HG02759 (cell line): ENCODE measurements around the gene DPAGT1.

Experiments
- ATAC-seq: cut with Tn5 transposase; IDR thresholded peaks from one replicate; pipeline ENCODE4 v1.9.1; 2021; ENCODE audit warnings: mild to moderate bottlenecking, moderate library complexity; ENCODE audit not compliant: unreplicated experiment

The DPAGT1 gene

DNA sequence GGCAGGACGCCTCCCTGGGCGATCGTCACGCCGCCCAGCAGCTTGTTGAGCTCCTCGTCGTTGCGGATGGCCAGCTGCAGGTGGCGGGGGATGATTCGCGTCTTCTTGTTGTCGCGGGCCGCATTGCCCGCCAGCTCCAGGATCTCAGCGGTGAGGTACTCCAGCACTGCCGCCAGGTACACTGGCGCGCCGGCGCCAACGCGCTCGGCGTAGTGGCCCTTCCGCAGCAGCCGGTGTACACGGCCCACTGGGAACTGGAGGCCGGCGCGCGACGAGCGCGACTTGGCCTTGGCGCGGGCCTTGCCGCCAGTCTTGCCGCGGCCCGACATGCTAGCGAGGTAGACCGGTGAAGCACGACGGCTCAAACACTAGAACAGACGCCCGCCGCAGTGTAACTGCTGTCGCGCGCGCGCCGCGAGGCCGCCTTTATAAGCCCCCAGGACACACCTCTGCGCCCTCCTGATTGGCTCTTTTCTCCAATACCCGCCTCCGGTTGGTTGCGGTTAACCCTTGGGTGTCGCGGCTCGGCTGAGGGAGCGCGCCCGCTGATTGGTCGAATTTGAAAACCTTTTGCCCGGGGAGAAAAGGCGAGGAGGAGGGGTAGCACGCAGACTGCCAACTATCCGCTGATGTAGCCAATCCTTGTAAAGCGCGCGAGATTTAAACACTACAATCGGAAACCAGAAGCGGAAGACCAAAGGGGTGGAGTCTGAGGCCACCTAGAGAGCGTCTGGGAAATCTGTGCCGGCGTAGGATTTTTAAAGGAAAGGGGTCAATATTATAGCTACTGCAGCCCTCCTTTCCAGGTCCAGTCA, 6.4 kb downstream of the DPAGT1 start:
- peak; percentile 85 for ATAC-seq

DNA sequence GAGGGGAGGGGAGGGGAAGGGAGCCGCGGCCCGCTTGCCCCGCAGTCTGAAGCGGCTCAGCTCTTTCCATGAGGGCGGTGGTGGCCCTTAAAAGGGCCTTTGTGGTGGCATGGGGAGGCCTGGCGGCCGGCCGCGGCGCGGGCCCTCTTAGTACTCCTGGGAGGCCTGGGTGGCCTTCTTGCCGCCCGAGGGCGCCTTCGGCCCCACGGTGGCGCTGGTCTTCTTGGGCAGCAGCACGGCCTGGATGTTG, 6.9 kb downstream of the DPAGT1 start:
- peak; percentile 47 for ATAC-seq

DNA sequence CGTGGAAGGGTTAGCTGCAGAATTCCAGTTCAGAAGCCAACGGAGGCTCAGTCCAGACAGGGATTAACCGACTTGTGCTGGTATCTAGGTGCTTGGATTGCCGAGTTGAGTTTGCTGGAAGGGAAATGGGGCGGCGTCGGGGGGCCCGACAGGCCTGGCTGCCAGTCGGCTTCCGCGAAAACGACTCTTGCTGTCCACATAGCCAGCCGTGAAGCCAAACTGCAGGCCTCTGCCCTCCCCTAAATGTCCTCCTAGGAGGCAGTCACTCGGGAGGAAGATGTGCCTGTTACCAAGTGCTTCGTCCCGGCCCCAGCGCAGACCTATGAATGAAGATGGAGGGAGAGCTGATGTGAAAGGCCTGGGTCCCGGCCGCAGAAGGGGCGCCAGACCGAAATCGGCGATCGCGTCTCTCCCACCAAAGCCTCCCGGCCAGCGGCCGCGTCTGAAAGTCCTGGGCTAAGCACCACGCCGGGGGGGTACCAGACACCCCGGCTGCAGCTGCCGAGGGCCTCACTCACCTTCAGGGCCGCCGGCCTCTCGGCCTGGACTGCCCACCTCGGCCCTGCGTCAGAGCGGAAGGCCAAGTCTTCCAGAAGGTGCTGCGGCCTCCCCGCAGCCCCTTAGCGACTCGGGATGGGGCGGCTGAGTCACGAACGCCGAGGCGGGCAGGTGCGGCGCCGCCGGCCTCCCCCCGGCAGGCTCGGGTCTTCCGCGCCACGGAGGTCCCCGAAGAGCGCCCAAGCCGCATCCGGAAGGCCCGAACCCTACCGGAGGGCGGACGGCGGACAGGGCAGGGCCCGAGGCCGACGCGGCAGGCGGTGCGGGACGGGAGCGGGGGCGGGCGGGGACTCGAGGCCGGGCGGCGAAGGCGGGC, 7.5 kb downstream of the DPAGT1 start:
- ATAC-seq: peak; percentile 1

DNA sequence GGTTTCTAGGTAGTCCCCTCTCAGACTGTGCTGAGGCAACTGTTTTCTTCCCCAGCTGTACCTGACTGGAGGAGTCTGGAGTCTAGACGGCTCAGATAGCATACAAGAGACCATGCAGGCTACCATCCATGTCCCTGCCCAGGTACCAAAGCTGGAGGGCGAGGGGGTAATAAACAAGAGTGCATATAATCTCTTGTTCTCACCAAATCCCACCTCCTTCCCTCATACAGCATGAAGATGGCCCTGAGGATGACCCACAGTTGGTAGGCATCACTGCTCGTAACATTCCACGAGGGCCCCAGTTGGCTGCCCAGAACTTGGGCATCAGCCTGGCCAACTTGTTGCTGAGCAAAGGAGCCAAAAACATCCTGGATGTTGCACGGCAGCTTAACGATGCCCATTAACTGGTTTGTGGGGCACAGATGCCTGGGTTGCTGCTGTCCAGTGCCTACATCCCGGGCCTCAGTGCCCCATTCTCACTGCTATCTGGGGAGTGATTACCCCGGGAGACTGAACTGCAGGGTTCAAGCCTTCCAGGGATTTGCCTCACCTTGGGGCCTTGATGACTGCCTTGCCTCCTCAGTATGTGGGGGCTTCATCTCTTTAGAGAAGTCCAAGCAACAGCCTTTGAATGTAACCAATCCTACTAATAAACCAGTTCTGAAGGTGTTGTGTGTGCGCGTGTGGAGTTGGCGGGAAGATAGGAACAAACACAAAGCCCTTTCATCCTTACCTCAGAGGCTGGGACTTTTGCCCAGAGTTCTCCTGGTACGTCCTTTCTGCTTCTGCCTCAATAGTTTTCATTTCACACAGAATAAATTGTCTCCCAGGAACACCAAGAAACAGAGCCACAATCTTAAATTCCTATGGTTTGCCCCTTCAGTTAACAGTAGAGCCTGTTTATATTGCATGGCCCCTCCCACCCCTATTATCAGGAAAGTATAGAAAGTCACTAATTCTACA, 8.5 kb downstream of the DPAGT1 start:
- no peak for ATAC-seq

DNA sequence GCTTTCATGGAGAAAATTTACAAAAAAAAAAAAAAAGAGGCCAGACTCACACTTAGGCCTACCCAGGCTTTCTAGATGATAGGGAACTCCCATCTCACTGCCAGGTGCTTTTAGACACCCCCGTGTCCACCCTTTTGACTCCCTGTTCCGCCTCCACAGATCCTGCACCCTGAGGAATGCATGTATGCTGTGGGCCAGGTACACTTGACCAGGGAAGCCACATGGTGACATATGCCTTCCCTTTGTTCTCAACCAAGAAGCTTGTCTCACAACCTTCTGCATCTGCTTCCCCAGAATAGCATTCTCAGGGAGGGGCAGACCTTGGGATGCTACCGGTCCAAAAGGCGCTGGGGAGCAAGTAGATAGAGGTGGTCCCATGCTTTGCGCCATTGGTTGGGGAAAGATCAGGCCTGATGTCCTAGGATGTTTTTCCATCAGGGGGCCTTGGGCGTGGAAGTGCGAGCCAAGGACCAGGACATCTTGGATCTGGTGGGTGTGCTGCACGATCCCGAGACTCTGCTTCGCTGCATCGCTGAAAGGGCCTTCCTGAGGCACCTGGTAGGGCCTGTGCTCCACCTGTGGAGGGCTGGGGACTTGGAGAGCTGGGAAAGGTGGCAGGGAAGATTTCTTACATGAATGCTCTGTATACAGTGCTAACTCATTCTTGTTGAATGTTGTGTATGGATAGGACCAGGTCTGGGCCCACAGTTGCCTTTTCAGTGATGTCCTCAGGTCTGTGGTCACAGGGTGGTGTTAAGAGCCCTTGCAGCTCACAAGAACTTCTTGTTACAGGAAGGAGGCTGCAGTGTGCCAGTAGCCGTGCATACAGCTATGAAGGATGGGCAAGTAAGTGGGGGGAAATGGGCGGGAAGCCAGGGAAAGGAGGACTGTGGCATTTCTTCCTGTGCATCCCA, 9.4 kb downstream of the DPAGT1 start:
- ATAC-seq: no peak

DNA sequence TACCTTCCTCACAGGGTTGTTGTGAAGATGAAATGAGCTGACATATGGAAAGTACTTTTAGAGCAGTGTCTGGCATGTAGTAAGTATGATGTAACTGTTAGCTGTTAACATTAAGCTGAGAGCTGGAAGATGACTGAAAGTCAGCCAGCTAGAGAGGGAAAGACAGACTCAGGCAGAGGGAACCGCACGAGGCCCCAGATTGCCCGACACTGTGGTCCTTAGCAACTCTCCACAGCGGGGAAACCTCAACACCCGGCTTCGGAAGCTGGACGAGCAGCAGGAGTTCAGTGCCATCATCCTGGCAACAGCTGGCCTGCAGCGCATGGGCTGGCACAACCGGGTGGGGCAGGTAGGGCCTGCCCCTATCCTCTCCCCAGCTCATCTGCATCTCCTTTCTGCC, 10.5 kb downstream of the DPAGT1 start:
- ATAC-seq: no peak

DNA sequence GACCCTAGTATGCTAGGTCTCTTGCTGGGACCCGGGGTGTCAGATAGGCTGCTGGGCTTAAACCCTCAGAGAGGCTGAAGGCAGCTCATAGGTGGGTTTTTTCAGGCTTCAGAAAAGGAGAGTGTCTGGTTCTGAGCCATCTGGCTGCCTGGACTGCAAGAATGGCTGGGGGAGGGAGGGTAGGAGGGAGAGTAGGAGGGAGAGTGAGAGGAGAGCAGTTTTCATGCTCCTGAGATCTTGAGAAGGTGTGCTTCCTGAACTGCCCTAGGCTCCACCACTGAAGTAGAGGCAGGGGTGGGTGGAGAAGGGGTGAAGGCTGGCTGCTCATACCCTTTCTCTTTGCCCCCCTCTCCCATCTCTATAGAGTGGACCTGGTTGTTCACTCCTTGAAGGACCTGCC, 12.3 kb downstream of the DPAGT1 start:
- no peak for ATAC-seq

DNA sequence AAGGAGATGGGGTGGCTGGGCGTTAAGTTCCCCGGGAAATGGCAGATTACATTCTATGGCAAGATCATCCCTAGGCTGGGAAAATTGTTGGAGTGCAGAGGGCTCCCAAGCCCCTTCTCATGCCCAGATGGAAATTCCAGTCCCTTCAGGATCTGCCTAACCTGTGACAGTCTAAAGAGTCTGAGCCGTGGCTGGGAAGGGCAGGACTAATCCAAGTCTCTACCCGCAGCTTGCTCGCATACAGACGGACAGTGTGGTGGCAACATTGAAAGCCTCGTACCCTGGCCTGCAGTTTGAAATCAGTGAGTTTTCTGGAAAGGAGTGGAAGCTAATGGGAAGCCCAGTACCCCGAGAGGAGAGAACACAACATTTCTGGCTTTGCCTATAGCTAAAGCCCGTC, 13.2 kb downstream of the DPAGT1 start:
- no peak for ATAC-seq

DNA sequence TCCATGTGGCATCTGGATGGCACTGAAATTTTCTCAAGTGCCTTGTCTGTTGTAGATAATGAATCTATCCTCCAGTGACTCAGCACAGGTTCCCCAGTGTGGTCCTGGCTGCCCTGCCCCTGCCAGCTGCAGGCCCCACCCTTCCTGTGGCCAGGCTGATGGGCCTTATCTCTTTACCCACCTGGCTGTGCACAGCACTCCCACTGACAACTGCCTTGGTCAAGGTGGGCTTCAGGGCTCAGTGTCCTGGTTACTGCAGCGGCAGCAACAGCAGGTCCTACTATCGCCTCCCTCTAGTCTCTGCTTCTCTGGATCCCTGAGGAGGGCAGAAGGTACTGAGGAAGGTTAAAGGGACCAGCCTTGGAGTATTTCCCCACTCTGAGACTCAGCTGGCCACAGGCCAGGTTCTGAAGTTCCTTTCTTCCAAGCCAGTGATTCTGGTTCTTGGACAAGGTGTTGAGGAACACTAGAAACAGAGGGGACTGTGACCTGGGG, 13.9 kb downstream of the DPAGT1 start:
- no peak for ATAC-seq

DNA sequence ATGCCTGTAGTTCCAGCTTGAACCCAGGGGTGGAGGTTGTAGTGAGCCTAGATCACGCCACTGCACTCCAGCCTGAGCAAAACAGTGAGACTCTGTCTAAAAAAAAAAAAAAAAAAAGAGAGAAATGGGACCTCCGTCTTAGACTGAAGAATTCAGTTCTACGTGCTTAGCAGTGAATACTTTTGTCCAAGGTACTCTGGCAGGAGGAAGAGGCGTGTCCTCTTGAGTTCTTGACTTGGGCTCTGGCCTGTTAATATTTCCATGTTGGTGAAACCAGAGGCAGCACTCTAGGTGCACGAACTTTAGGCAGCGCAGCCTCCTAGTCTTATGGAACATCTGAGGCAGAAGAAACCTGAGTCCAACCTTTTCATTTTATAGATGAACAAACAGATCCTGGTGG, 14.5 kb downstream of the DPAGT1 start:
- ATAC-seq: no peak

DNA sequence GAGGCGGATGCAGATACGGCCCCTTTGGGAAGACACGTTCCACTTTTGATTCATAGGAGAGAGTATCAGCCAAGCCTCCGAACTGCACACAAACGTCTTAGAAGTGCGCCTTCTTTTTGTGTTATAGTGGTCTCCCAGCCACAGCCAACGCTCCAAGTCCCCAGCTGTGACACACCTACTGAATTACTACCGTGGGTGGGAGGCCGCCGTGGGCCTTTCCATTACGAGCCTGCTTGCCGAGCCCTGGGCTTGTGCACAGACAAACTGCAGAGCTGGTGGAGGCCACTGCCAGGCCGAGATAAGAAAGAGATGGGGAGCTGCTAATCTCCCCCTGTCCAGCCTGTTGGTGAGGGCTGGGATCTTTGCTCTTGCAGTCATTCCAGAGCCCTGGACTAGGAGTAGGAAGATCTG, 16.2 kb downstream of the DPAGT1 start:
- no peak for ATAC-seq

DNA sequence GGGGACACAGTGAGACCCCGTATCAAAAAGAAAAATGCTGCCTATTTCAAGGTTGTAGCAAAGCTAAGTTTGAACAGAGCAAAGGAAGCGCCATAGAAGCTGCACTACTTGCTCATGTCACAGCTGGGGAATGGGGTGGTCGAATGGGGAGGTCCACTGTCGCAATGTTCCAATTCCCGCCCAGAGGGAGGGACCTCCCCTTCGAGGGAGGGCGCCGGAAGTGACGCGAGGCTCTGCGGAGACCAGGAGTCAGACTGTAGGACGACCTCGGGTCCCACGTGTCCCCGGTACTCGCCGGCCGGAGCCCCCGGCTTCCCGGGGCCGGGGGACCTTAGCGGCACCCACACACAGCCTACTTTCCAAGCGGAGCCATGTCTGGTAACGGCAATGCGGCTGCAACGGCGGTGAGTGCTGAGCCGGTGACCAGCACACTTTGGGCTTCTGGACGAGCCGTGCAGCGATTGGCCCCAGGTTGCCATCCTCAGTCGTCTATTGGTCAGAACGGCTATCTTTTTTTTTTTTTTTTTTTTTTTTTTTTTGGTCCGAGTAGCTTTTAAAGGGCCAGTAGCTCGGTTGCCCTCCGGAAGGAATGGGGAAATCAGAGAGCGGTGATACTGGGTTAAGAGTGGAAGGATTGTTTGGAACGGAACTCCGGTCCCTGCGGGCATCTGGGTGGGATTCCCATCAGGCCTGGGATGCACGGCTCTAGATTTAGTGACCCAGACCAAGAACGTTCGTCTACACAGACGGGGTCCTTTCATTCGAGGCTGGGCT, 16.8 kb downstream of the DPAGT1 start, which contains the start of gene HMBS:
Gene HMBS, plus strand, starts transcription at position 219 of the 774 bp plus-strand sequence. Its CDS starts 153 bp downstream, at position 372.
- peak; percentile 95 for ATAC-seq

DNA sequence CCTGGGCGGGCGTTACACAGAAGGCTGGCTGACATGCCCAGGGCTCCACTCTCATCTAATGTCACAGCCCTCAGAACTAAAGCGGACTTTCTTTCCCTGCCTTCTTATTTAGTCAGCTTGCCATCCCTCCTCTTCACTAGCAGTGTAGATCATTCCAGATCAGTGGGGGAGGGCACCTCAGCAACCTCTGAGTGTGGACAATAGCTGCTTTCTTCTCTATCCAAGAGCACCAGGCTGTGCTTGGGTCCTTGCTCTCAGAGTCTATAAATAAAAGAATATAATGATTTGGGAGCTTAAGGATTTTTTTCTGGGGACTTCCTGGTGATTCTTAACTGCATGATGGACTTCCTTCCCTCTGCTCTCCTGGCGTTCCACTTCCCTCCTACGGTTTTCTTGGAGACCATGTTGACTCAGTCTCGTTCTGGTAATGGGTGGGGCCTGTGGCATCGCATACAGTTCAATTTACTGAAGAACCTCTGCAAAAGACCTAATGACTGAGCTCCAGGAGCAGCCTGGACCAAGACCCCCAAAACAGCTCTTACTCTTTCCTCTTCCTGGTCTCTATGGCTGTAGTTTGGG, 19.9 kb downstream of the DPAGT1 start:
- ATAC-seq: no peak

DNA sequence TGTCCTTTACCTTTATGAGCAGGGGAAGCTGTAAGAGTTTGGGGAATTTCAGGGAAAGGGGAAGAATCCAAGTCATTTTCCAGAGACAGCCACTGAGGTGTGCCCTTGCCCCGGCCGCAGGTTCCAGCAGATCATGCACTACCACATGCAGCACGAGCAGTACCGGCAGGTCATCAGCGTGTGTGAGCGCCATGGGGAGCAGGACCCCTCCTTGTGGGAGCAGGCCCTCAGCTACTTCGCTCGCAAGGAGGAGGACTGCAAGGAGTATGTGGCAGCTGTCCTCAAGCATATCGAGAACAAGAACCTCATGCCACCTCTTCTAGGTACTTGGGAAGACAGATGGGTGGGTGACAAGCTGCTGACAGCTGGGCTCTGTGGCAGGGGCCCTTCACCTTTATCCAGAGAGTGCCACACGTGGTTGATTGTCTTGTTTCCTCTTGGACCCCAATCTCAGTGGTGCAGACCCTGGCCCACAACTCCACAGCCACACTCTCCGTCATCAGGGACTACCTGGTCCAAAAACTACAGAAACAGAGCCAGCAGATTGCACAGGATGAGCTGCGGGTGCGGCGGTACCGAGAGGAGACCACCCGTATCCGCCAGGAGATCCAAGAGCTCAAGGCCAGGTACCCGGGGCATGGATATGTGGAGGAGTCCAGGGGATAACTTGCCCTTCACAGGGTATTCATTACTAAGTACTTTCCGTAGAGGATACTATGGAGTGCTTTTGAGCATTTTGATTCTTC, 22.8 kb downstream of the DPAGT1 start:
- ATAC-seq: no peak

DNA sequence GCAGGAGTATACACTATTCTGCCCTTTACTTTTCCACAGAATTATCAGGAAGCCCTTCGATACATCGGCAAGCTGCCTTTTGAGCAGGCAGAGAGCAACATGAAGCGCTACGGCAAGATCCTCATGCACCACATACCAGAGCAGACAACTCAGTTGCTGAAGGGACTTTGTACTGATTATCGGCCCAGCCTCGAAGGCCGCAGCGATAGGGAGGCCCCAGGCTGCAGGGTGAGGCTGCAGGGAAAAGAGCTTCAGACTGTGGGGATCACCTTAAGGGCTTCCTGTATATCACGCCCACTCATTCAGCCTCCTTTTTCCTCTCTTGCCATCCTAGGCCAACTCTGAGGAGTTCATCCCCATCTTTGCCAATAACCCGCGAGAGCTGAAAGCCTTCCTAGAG, 23.8 kb downstream of the DPAGT1 start:
- no peak for ATAC-seq

DNA sequence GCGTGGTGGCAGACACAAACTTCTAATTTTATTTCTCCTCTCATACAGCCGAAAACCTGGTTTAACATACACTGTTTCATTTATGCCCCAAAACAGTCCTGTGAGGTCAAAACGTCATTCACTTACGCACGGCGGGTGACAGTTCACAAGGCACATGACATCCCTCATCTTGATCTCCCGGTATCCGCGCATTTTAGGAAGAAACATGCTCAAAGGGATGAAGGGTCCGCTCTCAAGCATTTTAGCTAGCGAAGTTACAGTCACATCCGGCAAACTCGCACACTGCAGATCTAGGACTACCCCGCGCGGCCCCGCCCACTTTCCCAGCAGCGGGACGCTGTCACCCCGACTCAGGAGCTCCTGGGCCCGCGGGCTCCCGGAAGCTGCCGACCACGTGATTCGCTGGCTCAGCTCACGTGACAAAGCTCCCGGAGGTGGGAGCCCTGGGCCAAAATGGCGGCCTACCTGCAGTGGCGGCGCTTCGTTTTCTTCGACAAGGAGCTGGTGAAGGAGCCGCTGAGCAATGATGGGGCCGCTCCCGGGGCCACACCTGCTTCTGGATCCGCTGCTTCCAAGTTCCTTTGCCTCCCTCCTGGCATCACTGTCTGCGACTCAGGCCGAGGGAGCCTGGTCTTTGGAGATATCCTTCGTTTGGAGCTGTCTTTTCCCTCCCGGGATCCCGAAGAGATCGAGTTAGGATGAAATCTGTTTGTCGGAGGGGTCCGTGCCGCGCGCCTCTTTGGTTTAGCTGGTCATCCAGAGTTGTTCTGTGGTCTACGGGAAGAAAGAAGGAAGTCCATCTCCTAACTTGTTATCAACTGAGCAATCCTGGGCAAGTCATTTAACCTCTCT, 34.1 kb downstream of the DPAGT1 start, which contains the start of gene VPS11:
Gene VPS11, plus strand, starts transcription at position 448 of the 852 bp plus-strand sequence. Its CDS starts 6 bp downstream, at position 454.
- ATAC-seq: peak; percentile 95

DNA sequence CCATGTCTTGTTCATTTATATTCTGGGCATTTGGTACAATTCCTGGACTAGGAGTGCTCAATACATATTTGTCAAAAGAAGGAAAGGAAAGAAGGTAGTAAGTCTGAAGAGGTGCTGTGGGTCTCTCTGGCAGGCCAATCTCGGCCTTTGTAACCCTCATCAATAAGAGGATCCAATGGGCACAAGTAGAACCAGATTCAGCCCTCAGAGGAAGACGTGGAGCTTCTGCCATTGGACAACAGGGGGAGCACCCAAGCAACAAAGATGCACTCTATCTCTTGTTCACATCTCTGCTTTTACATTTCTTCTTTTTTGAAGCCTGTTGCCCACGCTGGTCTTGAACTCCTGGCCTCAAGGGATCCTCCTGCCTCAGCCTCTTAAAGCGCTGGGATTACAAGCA, 36.3 kb downstream of the DPAGT1 start:
- ATAC-seq: no peak
